GM04504 (cell line): Measurements from ENCODE around the gene XNDC1N.

Experiments used
- DNase-seq: peaks from one replicate; pipeline ENCODE4 v3.0.0-alpha.2; 2012; ENCODE audit warnings: low read depth

Gene XNDC1N, protein sequence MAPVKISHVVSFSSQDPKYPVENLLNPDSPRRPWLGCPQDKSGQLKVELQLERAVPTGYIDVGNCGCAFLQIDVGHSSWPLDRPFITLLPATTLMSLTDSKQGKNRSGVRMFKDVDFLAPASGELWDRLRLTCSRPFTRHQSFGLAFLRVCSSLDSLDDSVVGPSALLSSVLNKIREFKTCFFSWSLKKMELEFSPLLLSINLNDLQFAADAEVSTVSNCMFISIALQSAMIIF

GRCh38 chr11:71927820-71928736, at the start of gene XNDC1N:
TSS of gene XNDC1N (minus strand) at chr11:71928594. CDS start at chr11:71923353, 5,241 bp downstream.
- no peak for DNase-seq

GRCh38 chr11:71977743-71978418, 49.5 kb upstream of the XNDC1N start:
- no peak for DNase-seq

DNA sequence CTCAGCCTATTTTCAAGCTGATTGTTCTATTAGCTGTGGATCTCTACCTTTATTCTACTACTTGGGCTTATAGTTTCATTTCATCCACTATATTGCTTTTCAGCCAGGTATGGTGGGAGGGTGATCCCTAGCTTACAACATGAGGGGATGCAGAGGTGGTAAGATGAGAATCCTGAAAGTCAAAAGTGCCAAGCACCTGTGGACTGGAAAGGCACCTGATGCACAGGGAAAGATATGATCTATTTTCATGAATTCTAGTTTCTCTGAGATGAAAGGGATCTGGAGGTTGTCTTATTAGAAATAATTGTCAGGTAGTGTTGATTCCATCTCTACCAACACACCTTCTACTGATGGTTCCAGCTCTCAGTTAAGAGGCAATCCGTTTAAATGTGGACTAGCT, 48.7 kb upstream of the XNDC1N start:
- DNase-seq = no peak

GRCh38 chr11:71976551-71976950, 48.2 kb upstream of the XNDC1N start:
- no peak for DNase-seq

- DNase-seq = no peak
Measured at GRCh38 chr11:71971680-71972079, 43.3 kb upstream of the XNDC1N start.

GRCh38 chr11:71964641-71965040, 36.2 kb upstream of the XNDC1N start:
- DNase-seq = no peak

GRCh38 chr11:71963468-71963867, 35.1 kb upstream of the XNDC1N start:
- DNase-seq = no peak

DNA sequence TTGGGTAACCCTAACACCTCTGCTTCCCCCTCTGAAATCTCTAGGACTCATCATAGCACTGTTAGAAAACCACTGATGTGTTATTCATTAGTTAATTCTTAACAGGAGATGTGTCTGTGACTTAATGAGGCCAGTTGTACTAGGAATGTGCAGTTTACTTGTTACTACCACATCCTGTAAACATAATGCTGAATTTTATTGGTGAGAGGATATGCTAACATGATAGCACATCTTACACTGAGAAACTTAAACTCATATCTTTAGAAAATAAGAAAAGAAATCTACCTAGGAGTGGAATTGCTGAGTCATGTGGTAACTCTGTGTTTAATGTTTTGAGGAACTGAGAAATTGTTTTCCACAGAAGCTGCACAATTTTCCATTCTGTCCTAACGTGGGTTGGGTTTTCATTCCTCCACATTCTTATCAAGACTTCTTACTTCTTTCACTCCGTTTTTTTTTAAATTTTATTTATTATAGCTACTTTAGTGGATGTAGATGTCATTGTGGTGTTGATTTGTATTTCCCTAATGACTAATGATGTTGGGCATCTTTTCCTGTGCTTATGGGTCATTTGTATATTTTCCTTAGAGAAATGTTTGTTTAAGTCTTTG, 34.1 kb upstream of the XNDC1N start:
- no peak for DNase-seq

DNA sequence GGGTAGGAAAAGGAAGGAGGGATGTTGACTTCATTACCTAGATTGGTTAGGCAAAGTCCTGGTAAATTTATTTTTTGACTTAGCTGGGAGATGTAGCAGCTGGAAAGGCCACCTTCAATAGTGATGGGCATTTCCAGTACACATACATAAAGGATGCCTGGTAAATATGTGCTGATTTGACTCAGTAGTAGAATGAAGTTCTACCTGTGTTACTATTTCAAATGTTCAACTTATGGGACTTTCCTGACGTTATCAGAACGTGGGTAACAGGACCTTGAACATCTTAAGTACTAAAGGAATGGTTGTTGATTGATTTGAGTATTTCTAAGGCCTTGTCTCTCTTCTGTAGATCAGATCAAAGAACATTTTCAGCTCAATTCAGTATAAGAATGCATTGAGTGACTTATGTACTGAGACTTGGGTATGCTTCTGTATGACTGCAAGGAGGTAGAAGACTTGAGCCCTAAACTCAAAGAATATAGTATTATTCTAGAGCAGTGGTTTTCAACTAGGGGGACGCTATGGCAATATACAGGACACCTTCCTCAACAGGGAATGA, 27.6 kb upstream of the XNDC1N start:
- no peak for DNase-seq

DNA sequence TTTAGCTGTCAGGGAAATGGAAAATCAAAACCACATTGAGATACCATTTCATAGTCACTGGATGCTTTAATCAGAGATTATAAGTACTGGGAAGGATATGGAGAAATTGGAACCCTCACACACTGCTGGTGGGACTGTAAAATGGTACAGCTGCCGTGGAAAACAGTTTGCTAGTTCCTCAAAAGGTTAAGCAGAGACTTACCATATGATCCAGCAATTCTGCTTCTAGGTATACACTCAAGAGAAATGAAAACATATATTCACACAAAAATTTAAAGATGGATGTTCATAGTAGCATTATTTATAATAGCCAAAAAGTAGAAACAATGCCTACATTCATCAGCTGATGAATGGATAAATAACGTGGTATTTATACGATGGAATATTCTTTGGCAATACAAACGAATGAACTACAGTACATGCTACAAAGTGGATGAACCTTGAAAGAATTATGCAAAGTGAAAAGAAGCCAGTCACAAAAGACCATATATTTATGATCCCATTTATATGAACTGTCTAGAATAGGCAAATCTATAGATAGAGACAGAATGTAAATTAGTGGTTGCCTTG, 23.4 kb upstream of the XNDC1N start:
- no peak for DNase-seq

GRCh38 chr11:71949034-71949433, 20.6 kb upstream of the XNDC1N start:
- no peak for DNase-seq

- no peak for DNase-seq
Measured at GRCh38 chr11:71948314-71949027, 20.1 kb upstream of the XNDC1N start.

DNA sequence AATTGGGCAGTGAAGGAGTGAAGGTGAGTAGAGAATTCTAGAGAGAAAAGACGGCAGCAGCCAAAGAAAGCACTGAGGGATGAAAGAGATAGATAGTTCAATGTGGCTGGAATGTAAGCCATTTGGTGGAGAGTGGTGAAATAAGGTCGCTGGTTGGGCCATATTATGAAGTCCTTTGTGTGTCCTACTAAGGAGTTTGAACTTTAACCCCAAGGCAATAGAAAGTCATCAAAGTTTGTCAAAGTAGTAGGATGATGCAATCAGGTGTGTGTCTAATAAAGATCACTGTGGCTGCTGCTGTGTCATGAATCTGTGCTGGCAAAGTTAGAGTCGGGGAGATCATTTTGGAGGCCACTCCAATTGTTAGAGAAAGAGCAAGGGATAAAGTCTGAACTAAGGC, 19.1 kb upstream of the XNDC1N start:
- DNase-seq = no peak

- no peak for DNase-seq
Measured at GRCh38 chr11:71946144-71946571, 17.8 kb upstream of the XNDC1N start.

DNA sequence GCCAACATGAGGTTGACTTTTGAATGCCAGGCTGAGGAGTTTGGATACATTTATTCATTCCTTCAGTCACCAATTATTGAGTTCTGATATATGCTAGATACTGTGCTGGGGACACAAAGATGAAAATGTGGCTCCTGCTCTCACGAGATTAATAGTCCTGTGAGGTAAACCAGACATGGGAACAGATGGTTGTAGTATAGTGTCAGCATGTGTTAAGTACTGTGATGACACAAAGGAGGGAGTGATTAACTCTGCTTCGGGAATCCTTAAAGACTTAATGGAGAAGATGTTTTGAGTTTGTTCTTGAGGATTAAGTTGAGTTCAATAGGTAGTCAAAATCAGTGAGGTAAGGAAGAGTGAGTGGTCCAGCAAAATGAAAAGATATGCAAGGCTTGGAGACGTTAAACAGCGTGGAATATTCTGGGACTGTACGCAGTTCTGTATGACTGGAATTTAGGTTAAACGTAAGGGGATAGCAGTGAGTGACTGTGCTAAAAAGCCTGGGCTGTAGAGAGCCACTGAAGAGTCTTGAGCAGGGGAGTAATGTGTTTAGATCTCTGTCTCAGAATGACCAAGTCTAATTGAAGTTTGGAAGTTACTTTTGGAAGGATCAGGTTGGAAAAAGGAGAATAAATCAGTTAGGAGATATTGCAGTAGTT, 12.3 kb upstream of the XNDC1N start:
- no peak for DNase-seq

DNA sequence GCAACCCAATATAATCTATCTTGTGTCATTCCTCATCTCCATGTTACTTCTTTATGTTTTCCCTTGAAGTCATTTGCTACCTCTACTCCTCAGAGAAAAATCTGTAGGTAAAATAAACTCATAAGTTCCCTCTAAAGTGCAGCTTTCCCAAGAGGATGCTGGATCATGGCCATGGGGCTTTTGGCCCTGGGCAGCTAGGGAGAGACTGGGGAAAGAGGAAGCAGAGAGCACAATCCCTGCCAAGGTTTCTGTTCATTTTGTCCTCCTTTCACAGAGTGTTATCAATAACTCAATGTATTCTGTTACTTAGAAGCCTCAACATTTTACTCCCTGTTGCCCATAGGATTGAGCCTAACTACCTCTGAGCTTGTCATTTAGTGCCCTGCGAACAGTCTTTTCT, 9.4 kb upstream of the XNDC1N start:
- DNase-seq = no peak

DNA sequence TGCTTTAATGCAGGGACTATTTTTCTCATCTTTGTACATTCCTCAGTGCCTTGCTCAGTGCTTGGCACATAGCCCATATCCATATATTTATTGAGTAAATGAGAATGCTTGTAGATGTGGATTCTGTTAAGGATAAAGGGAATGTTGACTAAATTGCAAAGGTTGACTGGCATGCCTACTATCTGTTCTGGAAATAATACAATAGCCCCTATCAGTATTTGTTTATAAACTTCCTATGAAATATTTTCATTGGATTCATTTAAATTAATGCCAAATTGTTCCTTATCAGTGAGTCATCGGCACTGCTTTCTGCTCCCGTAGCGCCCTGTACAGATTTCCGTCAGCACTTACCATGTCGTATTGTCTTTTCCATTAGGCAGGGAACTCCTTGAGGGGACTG, 8.4 kb upstream of the XNDC1N start:
- no peak for DNase-seq

- no peak for DNase-seq
Measured at GRCh38 chr11:71935338-71935925, 7.0 kb upstream of the XNDC1N start.

DNA sequence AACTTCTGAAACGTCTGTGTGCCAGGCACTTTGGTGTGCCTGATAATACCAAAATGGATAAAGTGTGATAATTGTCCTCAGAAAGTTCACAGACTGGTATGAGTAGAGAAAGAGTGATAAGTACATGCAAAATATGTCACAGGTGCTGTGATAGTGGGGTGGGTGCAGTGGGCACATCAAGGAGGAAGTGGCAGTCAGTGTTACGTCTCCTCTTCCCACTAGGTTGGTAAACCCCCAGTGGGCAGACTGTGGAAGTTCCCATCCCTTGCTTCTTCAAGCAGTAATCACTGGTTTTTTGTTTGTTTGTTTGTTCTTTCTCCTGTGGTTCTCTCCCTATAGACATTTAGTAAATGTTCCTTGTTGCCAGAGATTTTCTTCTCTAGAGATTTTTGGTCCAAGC, 5.8 kb upstream of the XNDC1N start:
- no peak for DNase-seq
